PC-9 (cell line): ENCODE measurements around the gene HES2. TPM values are rescaled to one million over a fixed set of nuclear protein-coding genes. Genes with fewer than 3 reads are reported as not detected.

ENCODE experiments used
- BruUV-seq: library from RNA; stranded (reverse); fragments of 400-500 nt; replicated peaks from 2 replicates; lab custom pipeline; 2021; lab: Mats Ljungman, UMichigan
- CTCF ChIA-PET: fragments of 300-600 bp; sonication (Branson Sonifier 250); formaldehyde crosslinking; loops from one replicate; lab custom pipeline; 2022; ENCODE audit warnings: antibody characterized with exemption; lab: Charles Lee
- POLR2A ChIA-PET: fragments of 300-600 bp; sonication (Branson Sonifier 250); formaldehyde crosslinking; loops from one replicate; lab custom pipeline; 2022; ENCODE audit warnings: antibody characterized with exemption; ENCODE audit not compliant: unreplicated experiment; lab: Charles Lee
- DNase-seq, 2 experiments: peaks; one replicate each; pipeline versions ENCODE4 v3.0.0 to v3.0.0-alpha.2; 2015 to 2022; ENCODE audit warnings: mixed read lengths in 1 of 2
- H2AFZ ChIP-seq: fragments of 200-600 bp; sonication (generic); 2 replicates; pipeline ENCODE4 v1.8.1; 2017; ENCODE audit warnings: antibody characterized with exemption
- H3F3A ChIP-seq: fragments of 200-600 bp; sonication (generic); 2 replicates; pipeline ENCODE4 v1.8.1; 2017; ENCODE audit warnings: antibody characterized with exemption, mild to moderate bottlenecking, low read depth; ENCODE audit not compliant: insufficient read depth
- H3K27ac ChIP-seq: fragments of 200-600 bp; sonication (generic); 2 replicates; pipeline ENCODE4 v1.6.1; 2016; ENCODE audit warnings: mixed run types
- H3K27me3 ChIP-seq: fragments of 200-600 bp; sonication (generic); 2 replicates; pipeline ENCODE4 v1.6.1; 2016; ENCODE audit warnings: low read depth, mixed run types; ENCODE audit not compliant: insufficient read depth
- H3K36me3 ChIP-seq: fragments of 200-600 bp; sonication (generic); 2 replicates; pipeline ENCODE4 v1.6.1; 2016; ENCODE audit warnings: low read depth, mixed run types
- H3K4me1 ChIP-seq: fragments of 200-600 bp; sonication (generic); replicated peaks from 2 replicates; pipeline ENCODE4 v1.6.1; 2016; ENCODE audit warnings: mixed run types; ENCODE audit not compliant: insufficient read depth
- H3K4me2 ChIP-seq: fragments of 200-600 bp; sonication (generic); 2 replicates; pipeline ENCODE4 v1.6.1; 2017; ENCODE audit warnings: mixed run types
- H3K4me3 ChIP-seq: fragments of 200-600 bp; sonication (generic); 2 replicates; pipeline ENCODE4 v1.6.1; 2016; ENCODE audit warnings: mixed run types
- H3K79me2 ChIP-seq: fragments of 200-600 bp; sonication (generic); 2 replicates; pipeline ENCODE4 v1.6.1; 2017; ENCODE audit warnings: low read depth, mixed run types
- H3K9me2 ChIP-seq: fragments of 200-600 bp; sonication (generic); 2 replicates; pipeline ENCODE4 v1.8.1; 2017; ENCODE audit warnings: mild to moderate bottlenecking; ENCODE audit not compliant: insufficient read depth
- H3K9me3 ChIP-seq: fragments of 200-600 bp; sonication (generic); 2 replicates; pipeline ENCODE4 v1.8.1; 2016; ENCODE audit warnings: low read depth; ENCODE audit not compliant: insufficient read depth
- H4K20me1 ChIP-seq: fragments of 200-600 bp; sonication (generic); 2 replicates; pipeline ENCODE4 v1.8.1; 2017; ENCODE audit not compliant: insufficient read depth
- CTCF ChIP-seq: fragments of 200-600 bp; sonication (generic); conservative IDR thresholded peaks from 2 replicates; pipeline ENCODE4 v1.6.1; 2017; ENCODE audit warnings: mixed run types, antibody characterized with exemption, mild to moderate bottlenecking, moderate library complexity
- EZH2 ChIP-seq: fragments of 200-600 bp; sonication (generic); IDR thresholded peaks from 2 replicates; pipeline ENCODE4 v1.8.0; 2017; ENCODE audit warnings: antibody characterized with exemption, low read depth
- intact Hi-C: fragments of 100-400 bp; cut with micrococcal nuclease; formaldehyde crosslinking; loops from one replicate; pipeline ENCODE4 v1.10.0; 2022; ENCODE audit not compliant: unreplicated experiment
- total RNA-seq: library from RNA; stranded (reverse); gene quantifications from 2 replicates; pipeline ENCODE4 v1.2.3, GENCODE V29; 2021

The HES2 gene
- total RNA-seq, 1 experiment from 2014 or later, result 2.1 TPM

GRCh38 chr1:6445062-6445763 lies 25.5 kb upstream of the HES2 start:
- Histone ChIP-seq H4K20me1 (no peaks in the 10 kb centered on the region), H3K9me3 (no peaks in the 10 kb centered on the region), H2AFZ (no peak overlapping the region), H3K27ac (no peak overlapping the region), H3K4me1 (no peaks in the 10 kb centered on the region), H3K79me2 (no peaks in the 10 kb centered on the region), H3K4me3 (no peak overlapping the region), H3K9me2 (no peaks in the 10 kb centered on the region), H3K36me3 (no peaks in the 10 kb centered on the region), H3K27me3 (no peaks in the 10 kb centered on the region), H3F3A (no peaks in the 10 kb centered on the region), H3K4me2 (no peak overlapping the region)
- POLR2A ChIA-PET, result no interaction called here
- no peak for DNase-seq
- CTCF ChIA-PET, result no interaction called here
- TF ChIP-seq CTCF (peak; percentile 53; the same call in 1 of the 2 replicates), EZH2 (no peak)
- no TSS peak for BruUV-seq
- intact Hi-C loops, result no loop called here

DNA sequence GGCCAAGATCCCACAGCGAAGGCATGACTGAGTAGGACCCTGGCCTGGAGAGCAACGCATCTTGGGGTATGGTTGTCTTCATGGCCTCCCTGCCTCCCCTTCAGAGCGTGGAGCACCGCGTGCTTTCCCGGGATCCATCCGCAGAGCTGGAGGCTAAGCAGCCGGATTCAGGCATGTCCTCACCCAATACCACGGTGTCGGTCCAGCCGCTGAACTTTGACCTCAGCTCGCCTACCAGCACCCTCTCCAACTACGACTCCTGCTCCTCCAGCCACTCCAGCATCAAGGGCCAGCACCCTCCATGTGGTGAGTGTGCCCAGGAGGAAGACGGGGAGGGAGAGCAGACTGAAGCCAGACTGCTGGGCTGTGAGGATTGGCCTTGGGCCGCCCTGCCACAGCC lies 24.7 kb upstream of the HES2 start:
- CTCF ChIA-PET, result no interaction called here

DNA sequence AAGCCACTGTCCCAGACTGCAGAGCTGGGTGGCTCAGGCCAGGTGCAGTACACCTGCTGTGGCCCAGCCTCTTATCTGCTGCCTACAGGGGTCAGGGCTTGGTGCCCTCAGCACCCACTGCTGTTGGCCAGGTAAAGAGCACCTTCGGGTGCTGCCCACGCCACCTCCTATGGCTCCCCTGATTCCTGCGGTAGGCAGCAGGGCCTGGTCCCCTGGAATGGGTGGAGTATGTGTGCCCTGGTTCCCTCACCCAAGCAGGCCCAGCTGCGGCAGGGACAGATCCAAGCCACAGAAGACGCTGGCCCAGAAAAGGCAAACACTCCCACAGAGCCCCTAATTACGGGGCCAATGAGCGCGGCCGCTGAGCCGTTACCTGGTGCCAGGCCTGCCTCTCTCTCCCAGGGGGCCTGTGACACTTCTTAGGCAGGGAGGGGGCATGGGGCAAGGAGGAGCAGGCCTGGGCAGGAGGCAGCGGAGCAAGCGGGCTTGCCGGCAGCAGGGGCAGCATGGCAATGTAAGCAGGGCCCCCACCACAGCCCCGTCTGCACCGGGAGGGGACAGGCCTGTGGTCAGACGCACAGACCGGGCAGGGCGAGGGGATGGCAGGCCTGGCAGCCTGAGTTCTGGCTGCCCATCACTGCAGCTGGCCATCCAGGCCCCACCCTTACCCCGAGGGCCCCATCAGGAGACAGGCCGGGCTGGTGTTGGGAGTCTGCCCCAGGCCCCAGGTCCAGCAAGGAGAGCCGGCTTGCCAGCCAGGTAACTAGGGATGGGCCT lies 23.8 kb upstream of the HES2 start:
- CTCF ChIA-PET, result no interaction called here
- intact Hi-C loops, result no loop called here

More for the DNA sequence above, 24.7 kb upstream of the HES2 start:
- no peaks in the 10 kb centered on the region for H3K4me1 ChIP-seq
- H3K27ac ChIP-seq, result no peak overlapping the region
- DNase-seq, result no peak
- H3K4me3 ChIP-seq, result no peak overlapping the region
- no peaks in the 10 kb centered on the region for H3K27me3 ChIP-seq
- no peaks in the 10 kb centered on the region for H3K9me3 ChIP-seq
- H2AFZ ChIP-seq, result no peak overlapping the region
- H3K79me2 ChIP-seq, result no peaks in the 10 kb centered on the region
- H3F3A ChIP-seq, result 0 out of 2 replicates have a peak, but pooled peaks cover under 1% of the 10 kb centered on the region
- H3K36me3 ChIP-seq, result no peaks in the 10 kb centered on the region
- TF ChIP-seq CTCF (no peak), EZH2 (no peak)
- BruUV-seq, result no TSS peak
- intact Hi-C loops, result no loop called here
- no peaks in the 10 kb centered on the region for H4K20me1 ChIP-seq
- POLR2A ChIA-PET, result no interaction called here
- H3K9me2 ChIP-seq, result no peaks in the 10 kb centered on the region
- H3K4me2 ChIP-seq, result no peak overlapping the region

More for the DNA sequence above, 23.8 kb upstream of the HES2 start:
- Histone ChIP-seq H3K79me2 (no peaks in the 10 kb centered on the region), H3K27ac (no peak overlapping the region), H3K27me3 (no peaks in the 10 kb centered on the region), H3K4me1 (no peaks in the 10 kb centered on the region), H3K4me3 (no peak overlapping the region), H3K9me3 (no peaks in the 10 kb centered on the region), H2AFZ (no peak overlapping the region), H3K36me3 (no peaks in the 10 kb centered on the region), H4K20me1 (no peaks in the 10 kb centered on the region), H3F3A (peaks cover 8% of the 10 kb centered on the region; the same call in 1 of the 2 replicates), H3K4me2 (no peak overlapping the region), H3K9me2 (no peaks in the 10 kb centered on the region)
- no peak for DNase-seq
- no TSS peak for BruUV-seq
- TF ChIP-seq EZH2 (no peak), CTCF (no peak)
- POLR2A ChIA-PET, result no interaction called here
